Measurements from ENCODE around the gene USP35.

- TF ChIP-seq CTCF (IDR thresholded peaks at IDR 0.05 in 4 of 5, conservative IDR thresholded peaks at IDR 0.05 in 1 of 5) (no peak), POLR2A (IDR thresholded peaks at IDR 0.05) (no peak)
Observed at GRCh38 chr11:78205691-78206090, 17.0 kb downstream of the USP35 start.
